Cerebellar cortex (tissue), 1 donor: Measurements from ENCODE around the gene PKD2.
"Not testable (repeated sequence)": the region's sequence is repeated elsewhere in the genome, so short reads cannot be mapped to it uniquely, and the experiment has no call there.

Source experiments
- DNase-seq: peaks from one replicate; pipeline ENCODE4 v3.0.0-alpha.2; 2015; ENCODE audit warnings: low spot score

PKD2 gene

DNA sequence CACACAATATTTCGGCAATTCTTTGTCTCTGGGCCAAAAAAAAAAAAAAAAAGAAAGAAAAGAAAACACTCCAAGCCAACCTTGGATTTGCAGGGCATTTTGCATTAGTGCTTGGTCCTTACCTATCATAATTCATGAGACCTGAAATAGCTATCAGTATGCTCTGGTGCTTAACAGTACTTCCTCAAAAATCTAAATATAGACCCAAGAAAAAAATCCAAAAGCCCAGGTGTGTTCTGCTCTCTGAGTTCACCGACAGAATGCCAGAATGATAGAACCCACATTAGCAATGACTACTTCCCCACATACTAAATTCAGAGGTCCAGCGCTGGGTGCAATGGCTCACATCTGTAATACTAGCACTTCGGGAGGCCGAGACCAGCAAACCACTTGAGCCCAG, 108.2 kb downstream of the PKD2 start:
- DNase-seq: no peak

GRCh38 chr4:88119943-88120342, 112.5 kb downstream of the PKD2 start:
- no peak for DNase-seq

GRCh38 chr4:88122260-88122659, 114.8 kb downstream of the PKD2 start:
- DNase-seq: not testable (repeated sequence)
